Loucy (cell line): Measurements from ENCODE around the gene LCN10.

Experiments used
- H2AFZ ChIP-seq: fragments of 200-600 bp; sonication (generic); 2 replicates; pipeline ENCODE4 v1.6.0; 2016; ENCODE audit warnings: antibody characterized with exemption, mild to moderate bottlenecking, low read length, moderate library complexity
- H3F3A ChIP-seq: fragments of 200-600 bp; 2 replicates; pipeline ENCODE4 v1.6.0; 2016; ENCODE audit warnings: antibody characterized with exemption, low read depth, mild to moderate bottlenecking
- H3K27me3 ChIP-seq: fragments of 200-600 bp; sonication (generic); 2 replicates; pipeline ENCODE4 v1.6.1; 2014; ENCODE audit warnings: low read length, mild to moderate bottlenecking; ENCODE audit not compliant: insufficient read depth, poor library complexity, severe bottlenecking
- H3K36me3 ChIP-seq: fragments of 200-600 bp; sonication (generic); 2 replicates; pipeline ENCODE4 v1.6.1; 2016; ENCODE audit warnings: low read length; ENCODE audit not compliant: insufficient read depth
- H3K4me1 ChIP-seq: fragments of 200-600 bp; sonication (generic); 2 replicates; pipeline ENCODE4 v1.5.1; 2014; ENCODE audit warnings: low read length, mild to moderate bottlenecking; ENCODE audit not compliant: insufficient read depth, poor library complexity, severe bottlenecking
- H3K4me2 ChIP-seq: fragments of 200-600 bp; sonication (generic); 2 replicates; pipeline ENCODE4 v1.6.0; 2014; ENCODE audit warnings: antibody characterized with exemption, low read length, low read depth, mild to moderate bottlenecking; ENCODE audit not compliant: poor library complexity, severe bottlenecking
- H3K4me3 ChIP-seq: fragments of 200-600 bp; sonication (generic); 2 replicates; pipeline ENCODE4 v1.5.1; 2014; ENCODE audit warnings: low read length, mild to moderate bottlenecking, mixed read lengths; ENCODE audit not compliant: poor library complexity, severe bottlenecking
- H3K79me2 ChIP-seq: fragments of 200-600 bp; sonication (generic); 2 replicates; pipeline ENCODE4 v1.6.1; 2014; ENCODE audit warnings: low read length; ENCODE audit not compliant: insufficient read depth
- H3K9ac ChIP-seq: fragments of 200-600 bp; sonication (generic); 2 replicates; pipeline ENCODE4 v1.6.0; 2014; ENCODE audit warnings: mild to moderate bottlenecking, low read depth, low read length, moderate library complexity; ENCODE audit not compliant: poor library complexity, severe bottlenecking
- H3K9me2 ChIP-seq: fragments of 200-600 bp; sonication (generic); replicated peaks from 2 replicates; pipeline ENCODE4 v1.6.1; 2016; ENCODE audit warnings: low read depth, low read length, mixed read lengths
- H3K9me3 ChIP-seq: fragments of 200-600 bp; sonication (generic); 2 replicates; pipeline ENCODE4 v1.6.1; 2014; ENCODE audit warnings: mild to moderate bottlenecking, antibody characterized with exemption, low read length, low read depth; ENCODE audit not compliant: insufficient read depth
- H4K20me1 ChIP-seq: fragments of 200-600 bp; sonication (generic); 2 replicates; pipeline ENCODE4 v1.6.0; 2014; ENCODE audit warnings: antibody characterized with exemption, low read length, mild to moderate bottlenecking; ENCODE audit not compliant: insufficient read depth, poor library complexity, severe bottlenecking
- EZH2phosphoT487 ChIP-seq: fragments of 200-600 bp; IDR thresholded peaks from 2 replicates; pipeline ENCODE4 v1.6.1; 2018; ENCODE audit warnings: antibody characterized with exemption, mild to moderate bottlenecking, moderate library complexity, borderline replicate concordance
- TF ChIP-seq, protein P1 (sequence below): fragments of 200-600 bp; sonication (generic); conservative IDR thresholded peaks from 2 replicates; pipeline ENCODE4 v1.5.1; 2014; ENCODE audit warnings: mild to moderate bottlenecking, antibody characterized with exemption, low read length

LCN10 gene

DNA sequence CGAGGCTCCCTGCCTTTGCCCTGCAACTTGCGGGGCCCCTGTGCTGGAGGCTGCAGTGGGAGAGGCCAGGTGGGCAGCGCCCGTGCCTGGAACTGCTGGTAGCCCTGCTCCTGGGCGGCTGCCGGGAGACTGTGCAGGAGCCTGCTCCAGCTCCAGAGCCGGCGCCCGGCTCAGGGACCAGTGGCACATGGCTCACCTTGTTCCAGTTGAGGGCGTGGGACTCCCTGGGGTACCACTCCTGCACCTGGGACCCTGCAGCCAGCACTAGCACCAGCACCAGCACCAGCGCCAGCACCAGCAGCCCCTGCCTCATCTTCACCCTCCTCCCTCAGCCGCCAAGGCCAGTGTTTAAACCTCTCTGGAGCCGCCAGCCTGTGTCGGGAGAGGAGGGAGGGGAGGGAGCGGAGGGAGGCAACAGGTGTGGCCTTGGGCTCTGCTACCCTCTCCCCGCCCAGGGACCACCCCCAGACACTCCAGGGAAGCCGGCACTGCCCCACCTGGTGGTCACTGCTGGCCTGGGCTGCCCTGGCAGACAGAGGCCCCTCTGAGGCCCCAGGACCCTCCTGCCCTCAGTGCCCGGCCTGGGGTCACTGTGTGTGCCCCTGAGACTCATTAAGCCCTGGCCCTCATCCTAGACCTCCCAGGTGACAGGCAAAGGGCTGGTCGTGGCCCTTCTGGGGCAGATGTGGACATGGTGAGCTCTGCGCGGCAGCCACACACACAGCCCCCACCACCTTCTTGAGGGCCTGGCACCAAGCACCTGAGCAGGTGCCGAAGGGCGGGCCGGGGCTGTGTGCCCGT lies at the start of gene LCN10:
Gene LCN10, minus strand, starts transcription at position 350 of the 801 bp plus-strand sequence. Its CDS starts 37 bp downstream, at position 313.
- Histone ChIP-seq H4K20me1 (no peaks in the 10 kb centered on the region), H3K27me3 (no peaks in the 10 kb centered on the region), H3K9me2 (no peaks in the 10 kb centered on the region), H2AFZ (no peak within 1 kb of the TSS), H3K4me1 (no peaks in the 10 kb centered on the region), H3K9me3 (no peaks in the 10 kb centered on the region), H3K4me2 (no peak within 1 kb of the TSS), H3K79me2 (no peaks in the 10 kb centered on the region), H3K9ac (no peak within 1 kb of the TSS), H3K36me3 (no peaks in the 10 kb centered on the region), H3F3A (no peaks in the 10 kb centered on the region), H3K4me3 (no peak within 1 kb of the TSS)
- TF ChIP-seq, protein P1, sequence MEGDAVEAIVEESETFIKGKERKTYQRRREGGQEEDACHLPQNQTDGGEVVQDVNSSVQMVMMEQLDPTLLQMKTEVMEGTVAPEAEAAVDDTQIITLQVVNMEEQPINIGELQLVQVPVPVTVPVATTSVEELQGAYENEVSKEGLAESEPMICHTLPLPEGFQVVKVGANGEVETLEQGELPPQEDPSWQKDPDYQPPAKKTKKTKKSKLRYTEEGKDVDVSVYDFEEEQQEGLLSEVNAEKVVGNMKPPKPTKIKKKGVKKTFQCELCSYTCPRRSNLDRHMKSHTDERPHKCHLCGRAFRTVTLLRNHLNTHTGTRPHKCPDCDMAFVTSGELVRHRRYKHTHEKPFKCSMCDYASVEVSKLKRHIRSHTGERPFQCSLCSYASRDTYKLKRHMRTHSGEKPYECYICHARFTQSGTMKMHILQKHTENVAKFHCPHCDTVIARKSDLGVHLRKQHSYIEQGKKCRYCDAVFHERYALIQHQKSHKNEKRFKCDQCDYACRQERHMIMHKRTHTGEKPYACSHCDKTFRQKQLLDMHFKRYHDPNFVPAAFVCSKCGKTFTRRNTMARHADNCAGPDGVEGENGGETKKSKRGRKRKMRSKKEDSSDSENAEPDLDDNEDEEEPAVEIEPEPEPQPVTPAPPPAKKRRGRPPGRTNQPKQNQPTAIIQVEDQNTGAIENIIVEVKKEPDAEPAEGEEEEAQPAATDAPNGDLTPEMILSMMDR: peak; percentile 25; the same call in 1 of the 2 replicates
- no peak for TF ChIP-seq EZH2phosphoT487

DNA sequence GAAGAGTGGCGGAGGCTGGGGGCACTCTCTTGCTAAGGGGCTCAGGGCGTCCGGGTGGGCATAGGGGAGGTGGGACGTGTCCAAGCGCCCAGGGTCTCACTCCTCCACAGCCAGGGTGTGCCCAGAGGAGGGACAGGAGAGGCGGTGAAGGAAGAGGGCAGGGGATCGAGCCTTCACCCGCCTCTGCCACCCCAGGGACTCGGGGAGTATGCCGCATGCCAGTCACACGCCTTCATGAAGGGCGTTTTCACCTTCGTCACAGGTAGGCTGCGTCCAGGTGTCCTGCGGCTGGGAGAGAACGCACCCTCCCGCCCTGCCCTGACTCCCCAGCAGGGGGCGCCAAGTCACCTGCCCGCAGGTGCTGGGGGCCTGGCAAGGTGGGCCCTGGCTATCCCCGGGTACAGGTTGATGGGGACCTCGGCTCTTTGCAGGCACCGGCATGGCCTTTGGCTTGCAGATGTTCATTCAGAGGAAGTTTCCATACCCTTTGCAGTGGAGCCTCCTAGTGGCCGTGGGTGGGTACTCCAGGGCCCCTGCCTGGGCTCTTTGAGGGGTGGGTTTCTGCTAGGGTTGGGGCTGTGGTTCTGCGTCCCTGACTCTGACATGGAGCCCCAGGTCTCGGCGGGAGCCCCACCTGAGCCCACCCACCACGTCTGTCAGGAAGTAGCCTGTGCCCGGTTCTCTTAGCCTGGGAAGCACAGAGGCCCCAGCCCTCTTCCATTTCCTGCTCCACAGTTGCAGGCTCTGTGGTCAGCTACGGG lies 49.0 kb upstream of the LCN10 start:
- Histone ChIP-seq H2AFZ (peak overlapping the region; percentile 81), H3K4me3 (peak overlapping the region; percentile 89), H3K4me2 (peak overlapping the region; percentile 98), H3K27me3 (no peaks in the 10 kb centered on the region), H4K20me1 (peaks cover 9% of the 10 kb centered on the region), H3K9me3 (no peaks in the 10 kb centered on the region), H3K9ac (peak overlapping the region; percentile 95), H3F3A (no peaks in the 10 kb centered on the region), H3K36me3 (no peaks in the 10 kb centered on the region), H3K4me1 (peaks cover 18% of the 10 kb centered on the region), H3K79me2 (no peaks in the 10 kb centered on the region; the same call in 1 of the 2 replicates), H3K9me2 (no peaks in the 10 kb centered on the region)
- TF ChIP-seq, protein P1: peak; percentile 99
- no peak for TF ChIP-seq EZH2phosphoT487

DNA sequence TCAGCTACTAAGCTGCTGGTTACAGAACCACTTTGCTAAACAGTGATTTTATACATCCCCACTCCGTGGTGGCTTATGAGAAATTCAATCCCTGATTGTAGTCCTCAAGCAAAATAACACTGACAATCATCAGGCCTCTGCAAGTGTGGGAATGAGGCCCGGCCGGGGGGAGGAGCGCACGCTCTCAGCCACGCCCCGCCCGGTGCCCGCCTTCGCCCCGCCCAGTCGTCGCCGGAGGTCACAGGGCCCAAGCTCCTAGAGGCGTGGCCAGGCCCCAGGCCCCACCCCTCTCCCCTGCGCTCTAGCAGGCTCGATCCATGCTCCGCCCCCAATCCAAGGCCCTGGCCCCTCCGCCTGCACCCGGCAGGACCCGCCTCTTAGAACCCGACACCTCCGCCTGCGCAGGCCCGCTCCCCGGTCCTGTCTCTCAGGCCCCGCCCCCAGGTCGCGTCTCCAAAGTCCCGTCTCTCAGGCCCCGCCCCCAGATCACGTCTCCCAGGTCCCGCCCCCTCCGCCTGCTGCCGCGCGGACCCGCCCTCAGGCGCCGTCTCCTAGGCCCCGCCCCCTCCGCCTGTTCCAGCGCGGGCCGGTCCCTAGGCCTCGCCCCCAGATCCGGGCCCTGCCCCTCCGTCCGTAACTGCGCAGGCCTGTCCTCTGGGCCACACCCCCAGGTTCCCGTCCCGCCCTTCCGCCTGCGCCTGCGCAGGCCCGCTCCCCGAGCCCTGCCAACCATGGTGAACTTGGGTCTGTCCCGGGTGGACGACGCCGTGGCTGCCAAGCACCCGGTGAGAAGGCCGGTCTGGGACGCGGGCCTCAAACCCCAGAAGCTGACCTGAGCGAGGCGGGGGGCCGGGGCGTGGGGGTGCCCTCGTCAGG lies 48.1 kb upstream of the LCN10 start, which contains the start of gene TMEM141:
Gene TMEM141, plus strand, starts transcription at position 705 of the 876 bp plus-strand sequence. Its CDS starts 27 bp downstream, at position 732.
- Histone ChIP-seq H3K36me3 (no peaks in the 10 kb centered on the region), H3K4me1 (peaks cover 18% of the 10 kb centered on the region), H3K4me3 (peak within 1 kb of the TSS; percentile 89), H3K9ac (peak within 1 kb of the TSS; percentile 95), H3K27me3 (no peaks in the 10 kb centered on the region), H4K20me1 (peaks cover 9% of the 10 kb centered on the region), H3K9me3 (no peaks in the 10 kb centered on the region), H3K4me2 (peak within 1 kb of the TSS; percentile 98), H3K9me2 (no peaks in the 10 kb centered on the region), H3F3A (no peaks in the 10 kb centered on the region), H2AFZ (peak within 1 kb of the TSS; percentile 81), H3K79me2 (no peaks in the 10 kb centered on the region; the same call in 1 of the 2 replicates)
- TF ChIP-seq EZH2phosphoT487: no peak
- TF ChIP-seq, protein P1: no peak
